DND-41 (cell line): Measurements from ENCODE around the gene TAS2R40.

Experiments
- ATAC-seq: fragments of 200-7000 bp; cut with Tn5 transposase; 3 replicates; pipeline ENCODE4 v1.9.1; 2021; ENCODE audit warnings: low read depth; ENCODE audit not compliant: insufficient read depth
- DNase-seq: peaks from one replicate; pipeline ENCODE4 v3.0.0-alpha.2; 2020
- H2AFZ ChIP-seq: 2 replicates; pipeline ENCODE4 v1.6.0; 2012; ENCODE audit warnings: low read depth, low read length
- H3K27ac ChIP-seq: 2 replicates; pipeline ENCODE4 v1.5.1; 2012; ENCODE audit warnings: low read length, inconsistent platforms
- H3K27me3 ChIP-seq: fragments of 200-600 bp; sonication (generic); 2 replicates; pipeline ENCODE4 v1.6.0; 2012; ENCODE audit warnings: low read length, mild to moderate bottlenecking, inconsistent platforms; ENCODE audit not compliant: insufficient read depth, poor library complexity
- H3K36me3 ChIP-seq: 2 replicates; pipeline ENCODE4 v1.5.1; 2012; ENCODE audit warnings: low read length, inconsistent platforms; ENCODE audit not compliant: insufficient read depth
- H3K4me1 ChIP-seq: 2 replicates; pipeline ENCODE4 v1.5.1; 2012; ENCODE audit warnings: mild to moderate bottlenecking, low read length; ENCODE audit not compliant: insufficient read depth
- H3K4me2 ChIP-seq: 2 replicates; pipeline ENCODE4 v1.6.0; 2012; ENCODE audit warnings: mild to moderate bottlenecking, moderate library complexity, low read length, inconsistent platforms; ENCODE audit not compliant: insufficient read depth
- H3K4me3 ChIP-seq, 2 experiments: fragments of 200-600 bp in 1 of 2; shearing (Covaris generic) in 1 of 2; 2 replicates each; pipeline ENCODE4 v1.5.1; 2012 to 2016; ENCODE audit warnings: inconsistent platforms in 2 of 2, low read length in 2 of 2, mild to moderate bottlenecking in 2 of 2, low read depth in 1 of 2, moderate library complexity in 1 of 2
- H3K79me2 ChIP-seq: 2 replicates; pipeline ENCODE4 v1.6.0; 2012; ENCODE audit warnings: low read length, inconsistent platforms; ENCODE audit not compliant: insufficient read depth
- H3K9ac ChIP-seq: 2 replicates; pipeline ENCODE4 v1.6.0; 2012; ENCODE audit warnings: low read depth, mild to moderate bottlenecking, inconsistent platforms, low read length, moderate library complexity
- H3K9me3 ChIP-seq: 2 replicates; pipeline ENCODE4 v1.5.1; 2012; ENCODE audit warnings: low read length, moderate library complexity, mild to moderate bottlenecking, inconsistent platforms; ENCODE audit not compliant: insufficient read depth, severe bottlenecking
- H4K20me1 ChIP-seq: 2 replicates; pipeline ENCODE4 v1.6.0; 2012; ENCODE audit warnings: low read length; ENCODE audit not compliant: insufficient read depth
- CTCF ChIP-seq: IDR thresholded peaks from 2 replicates; pipeline ENCODE4 v1.5.1; 2012; ENCODE audit warnings: borderline replicate concordance, low read length, moderate library complexity, mild to moderate bottlenecking; ENCODE audit not compliant: poor library complexity, severe bottlenecking; ENCODE audit errors: extremely low read depth
- EZH2 ChIP-seq: IDR thresholded peaks from 3 replicates; pipeline ENCODE4 v1.6.1; 2012; ENCODE audit warnings: borderline replicate concordance, low read depth, mild to moderate bottlenecking, moderate library complexity, low read length, inconsistent platforms; ENCODE audit not compliant: severe bottlenecking

TAS2R40 gene

GRCh38 chr7:143221737-143222136, at the start of gene TAS2R40:
TAS2R40 (plus strand) TSS chr7:143222037; CDS start chr7:143222079, 42 bp downstream.
- Histone ChIP-seq H3K4me2 (no peak within 1 kb of the TSS), H2AFZ (no peak within 1 kb of the TSS), H3K79me2 (no peaks in the 10 kb centered on the region), H3K27me3 (no peaks in the 10 kb centered on the region), H3K9me3 (no peaks in the 10 kb centered on the region), H3K27ac (no peak within 1 kb of the TSS), H3K36me3 (no peaks in the 10 kb centered on the region), H3K4me3 (no peak within 1 kb of the TSS), H4K20me1 (no peaks in the 10 kb centered on the region), H3K9ac (no peak within 1 kb of the TSS), H3K4me1 (no peaks in the 10 kb centered on the region)
- DNase-seq (no peak), ATAC-seq (no peak)
- TF ChIP-seq CTCF = no peak
- TF ChIP-seq EZH2 = no peak

- Histone ChIP-seq H3K27me3 (no peaks in the 10 kb centered on the region), H3K36me3 (no peaks in the 10 kb centered on the region), H3K4me3 (no peak overlapping the region), H3K9me3 (peaks cover 5% of the 10 kb centered on the region), H3K27ac (no peak overlapping the region), H3K79me2 (no peaks in the 10 kb centered on the region), H3K4me2 (no peak overlapping the region), H3K4me1 (no peaks in the 10 kb centered on the region), H2AFZ (no peak overlapping the region), H3K9ac (no peak overlapping the region), H4K20me1 (no peaks in the 10 kb centered on the region)
- ATAC-seq = no peak
- TF ChIP-seq CTCF = no peak
- no peak for TF ChIP-seq EZH2
- DNase-seq = no peak
Measured at GRCh38 chr7:143172354-143172753, 49.5 kb upstream of the TAS2R40 start.

GRCh38 chr7:143176128-143176527, 45.7 kb upstream of the TAS2R40 start:
- Histone ChIP-seq H3K27ac (no peak overlapping the region), H3K36me3 (no peaks in the 10 kb centered on the region), H2AFZ (no peak overlapping the region), H4K20me1 (no peaks in the 10 kb centered on the region), H3K79me2 (no peaks in the 10 kb centered on the region), H3K27me3 (no peaks in the 10 kb centered on the region), H3K4me3 (no peak overlapping the region), H3K9ac (no peak overlapping the region), H3K4me2 (no peak overlapping the region), H3K4me1 (no peaks in the 10 kb centered on the region), H3K9me3 (peaks cover 16% of the 10 kb centered on the region)
- ATAC-seq (no peak), DNase-seq (no peak)
- TF ChIP-seq CTCF (no peak), EZH2 (no peak)
